IgD-negative memory B cell (primary cell): ENCODE measurements around the gene CLRN3. TPM values are rescaled to one million over a fixed set of nuclear protein-coding genes. Genes with fewer than 3 reads are reported as not detected.
A peak's percentile ranks its signal among the peaks of the same experiment; 100 is the strongest.

Experiments used
- H3K27ac Mint-ChIP-seq, 3 donors: one replicate each; pipeline ENCODE4 v1.8.0; 2020 to 2022; ENCODE audit warnings: mild to moderate bottlenecking in 3 of 3, mixed read lengths in 3 of 3, moderate library complexity in 1 of 3
- H3K27me3 Mint-ChIP-seq: one replicate; pipeline ENCODE4 v1.8.0; 2021; ENCODE audit warnings: mixed read lengths
- H3K36me3 Mint-ChIP-seq: one replicate; pipeline ENCODE4 v1.8.0; 2020; ENCODE audit warnings: mild to moderate bottlenecking, mixed read lengths
- H3K4me1 Mint-ChIP-seq, 3 donors: one replicate each; pipeline ENCODE4 v1.8.0; 2020 to 2022; ENCODE audit warnings: mixed read lengths in 3 of 3, mild to moderate bottlenecking in 1 of 3
- H3K4me3 Mint-ChIP-seq, 4 donors: one replicate each; pipeline ENCODE4 v1.8.0; 2020 to 2022; ENCODE audit warnings: mild to moderate bottlenecking in 4 of 4, mixed read lengths in 4 of 4, moderate library complexity in 3 of 4
- H3K9me3 Mint-ChIP-seq, 3 donors: one replicate each; pipeline ENCODE4 v1.8.0; 2020 to 2021; ENCODE audit warnings: mixed read lengths in 3 of 3, mild to moderate bottlenecking in 1 of 3
- polyA plus RNA-seq: library from polyadenylated mRNA; unstranded; fragments of 300-500 nt; fragmentation: Illumina TruSeq; gene quantifications from one replicate; pipeline ENCODE4 v1.2.3, GENCODE V29; 2021

Gene CLRN3
- polyA plus RNA-seq, 1 donor from 2014 or later = not detected

- peaks cover 0 to 2% (median 0%) of the 10 kb centered on the region in 3 donors for H3K4me1 Mint-ChIP-seq
- peak overlapping the region in 1 of 3 donors; percentile 59 for H3K27ac Mint-ChIP-seq
- no peak overlapping the region for H3K4me3 Mint-ChIP-seq
- H3K9me3 Mint-ChIP-seq = peaks cover 2 to 7% (median 4%) of the 10 kb centered on the region in 3 donors
- H3K27me3 Mint-ChIP-seq = no peaks in the 10 kb centered on the region
- H3K36me3 Mint-ChIP-seq = no peaks in the 10 kb centered on the region
Observed at GRCh38 chr10:127860592-127860991, 32.1 kb downstream of the CLRN3 start.

- Mint-ChIP-seq H3K27ac (peak overlapping the region in 1 of 3 donors; percentile 38), H3K27me3 (peaks cover 4% of the 10 kb centered on the region), H3K9me3 (peaks cover 0 to 2% (median 0%) of the 10 kb centered on the region in 3 donors), H3K4me1 (peaks cover 16 to 20% (median 18%) of the 10 kb centered on the region in 3 donors), H3K4me3 (no peak overlapping the region), H3K36me3 (no peaks in the 10 kb centered on the region)
Observed at GRCh38 chr10:127855976-127856375, 36.8 kb downstream of the CLRN3 start.

GRCh38 chr10:127855591-127855881 is 37.2 kb downstream of the CLRN3 start:
- Mint-ChIP-seq H3K4me1 (peaks cover 16 to 20% (median 18%) of the 10 kb centered on the region in 3 donors), H3K27ac (peak overlapping the region in 1 of 3 donors; percentile 86), H3K36me3 (no peaks in the 10 kb centered on the region), H3K4me3 (no peak overlapping the region), H3K9me3 (peaks cover 0 to 2% (median 0%) of the 10 kb centered on the region in 3 donors), H3K27me3 (peaks cover 4% of the 10 kb centered on the region)

GRCh38 chr10:127854769-127855590 is 37.8 kb downstream of the CLRN3 start:
- Mint-ChIP-seq H3K9me3 (peaks cover 0 to 2% (median 0%) of the 10 kb centered on the region in 3 donors), H3K36me3 (no peaks in the 10 kb centered on the region), H3K4me1 (peaks cover 16 to 20% (median 18%) of the 10 kb centered on the region in 3 donors), H3K4me3 (peak overlapping the region in 3 of 4 donors; percentile 8 to 90 (median 78)), H3K27ac (peak overlapping the region in 2 of 3 donors; percentile 29 to 86), H3K27me3 (peaks cover 4% of the 10 kb centered on the region)

- H3K4me3 Mint-ChIP-seq = peak overlapping the region in 2 of 4 donors; percentile 74 to 78
- peaks cover 0 to 2% (median 0%) of the 10 kb centered on the region in 3 donors for H3K9me3 Mint-ChIP-seq
- H3K36me3 Mint-ChIP-seq = no peaks in the 10 kb centered on the region
- peak overlapping the region in 2 of 3 donors; percentile 14 to 29 for H3K27ac Mint-ChIP-seq
- H3K27me3 Mint-ChIP-seq = peaks cover 4% of the 10 kb centered on the region
- H3K4me1 Mint-ChIP-seq = peaks cover 16 to 20% (median 18%) of the 10 kb centered on the region in 3 donors
Observed at GRCh38 chr10:127853868-127854768, 38.6 kb downstream of the CLRN3 start.

- no peaks in the 10 kb centered on the region for H3K36me3 Mint-ChIP-seq
- H3K4me1 Mint-ChIP-seq = peaks cover 16 to 20% (median 18%) of the 10 kb centered on the region in 3 donors
- no peak overlapping the region for H3K27ac Mint-ChIP-seq
- H3K9me3 Mint-ChIP-seq = peaks cover 0 to 2% (median 0%) of the 10 kb centered on the region in 3 donors
- peaks cover 4% of the 10 kb centered on the region for H3K27me3 Mint-ChIP-seq
- no peak overlapping the region for H3K4me3 Mint-ChIP-seq
Observed at GRCh38 chr10:127852456-127852855, 40.3 kb downstream of the CLRN3 start.

GRCh38 chr10:127851661-127852194 is 41.0 kb downstream of the CLRN3 start:
- H3K27me3 Mint-ChIP-seq = peaks cover 4% of the 10 kb centered on the region
- peaks cover 0 to 2% (median 0%) of the 10 kb centered on the region in 3 donors for H3K9me3 Mint-ChIP-seq
- no peak overlapping the region for H3K4me3 Mint-ChIP-seq
- no peak overlapping the region for H3K27ac Mint-ChIP-seq
- no peaks in the 10 kb centered on the region for H3K36me3 Mint-ChIP-seq
- peaks cover 16 to 20% (median 18%) of the 10 kb centered on the region in 3 donors for H3K4me1 Mint-ChIP-seq

- H3K27ac Mint-ChIP-seq = no peak overlapping the region
Observed at GRCh38 chr10:127850944-127851343, 41.8 kb downstream of the CLRN3 start.

GRCh38 chr10:127849921-127850320 is 42.8 kb downstream of the CLRN3 start:
- Mint-ChIP-seq H3K27ac (no peak overlapping the region), H3K9me3 (peaks cover 0 to 2% (median 0%) of the 10 kb centered on the region in 3 donors), H3K36me3 (no peaks in the 10 kb centered on the region), H3K4me1 (peaks cover 13 to 15% (median 15%) of the 10 kb centered on the region in 3 donors), H3K4me3 (no peak overlapping the region), H3K27me3 (peaks cover 7% of the 10 kb centered on the region)

More at GRCh38 chr10:127850944-127851343, 41.8 kb downstream of the CLRN3 start:
- Mint-ChIP-seq H3K4me3 (no peak overlapping the region), H3K27me3 (peaks cover 6% of the 10 kb centered on the region), H3K9me3 (peaks cover 0 to 2% (median 0%) of the 10 kb centered on the region in 3 donors), H3K4me1 (peaks cover 16 to 18% (median 18%) of the 10 kb centered on the region in 3 donors), H3K36me3 (no peaks in the 10 kb centered on the region)

- Mint-ChIP-seq H3K36me3 (no peaks in the 10 kb centered on the region), H3K27ac (no peak overlapping the region), H3K27me3 (peaks cover 9% of the 10 kb centered on the region), H3K4me3 (no peak overlapping the region), H3K9me3 (peaks cover 0 to 2% (median 0%) of the 10 kb centered on the region in 3 donors), H3K4me1 (peaks cover 8 to 9% (median 8%) of the 10 kb centered on the region in 3 donors)
Observed at GRCh38 chr10:127849224-127849623, 43.5 kb downstream of the CLRN3 start.

GRCh38 chr10:127848226-127848625 is 44.5 kb downstream of the CLRN3 start:
- no peak overlapping the region for H3K4me3 Mint-ChIP-seq
- H3K9me3 Mint-ChIP-seq = peaks cover 0 to 2% (median 2%) of the 10 kb centered on the region in 3 donors
- H3K27ac Mint-ChIP-seq = no peak overlapping the region
- no peaks in the 10 kb centered on the region for H3K36me3 Mint-ChIP-seq
- H3K27me3 Mint-ChIP-seq = peaks cover 11% of the 10 kb centered on the region
- peaks cover 0 to 2% (median 0%) of the 10 kb centered on the region in 3 donors for H3K4me1 Mint-ChIP-seq

- peaks cover 6% of the 10 kb centered on the region for H3K27me3 Mint-ChIP-seq
- no peaks in the 10 kb centered on the region for H3K36me3 Mint-ChIP-seq
- no peak overlapping the region for H3K27ac Mint-ChIP-seq
- H3K4me3 Mint-ChIP-seq = no peak overlapping the region
- peaks cover 0 to 2% (median 0%) of the 10 kb centered on the region in 3 donors for H3K4me1 Mint-ChIP-seq
- peaks cover 0 to 2% (median 0%) of the 10 kb centered on the region in 3 donors for H3K9me3 Mint-ChIP-seq
Observed at GRCh38 chr10:127845756-127846155, 47.0 kb downstream of the CLRN3 start.

- no peak overlapping the region for H3K27ac Mint-ChIP-seq
- peaks cover 0 to 2% (median 0%) of the 10 kb centered on the region in 3 donors for H3K4me1 Mint-ChIP-seq
- no peak overlapping the region for H3K4me3 Mint-ChIP-seq
- no peaks in the 10 kb centered on the region for H3K36me3 Mint-ChIP-seq
- H3K9me3 Mint-ChIP-seq = peaks cover 0 to 3% (median 2%) of the 10 kb centered on the region in 3 donors
- peaks cover 10% of the 10 kb centered on the region for H3K27me3 Mint-ChIP-seq
Observed at GRCh38 chr10:127840884-127841283, 51.9 kb downstream of the CLRN3 start.

- no peaks in the 10 kb centered on the region for H3K4me1 Mint-ChIP-seq
- H3K27ac Mint-ChIP-seq = no peak overlapping the region
- H3K4me3 Mint-ChIP-seq = no peak overlapping the region
- peaks cover 0 to 3% (median 0%) of the 10 kb centered on the region in 3 donors for H3K9me3 Mint-ChIP-seq
- peaks cover 21% of the 10 kb centered on the region for H3K27me3 Mint-ChIP-seq
- H3K36me3 Mint-ChIP-seq = no peaks in the 10 kb centered on the region
Observed at GRCh38 chr10:127836966-127837365, 55.8 kb downstream of the CLRN3 start.
